Activated T-cell treated with anti-CD3 and anti-CD28 coated beads, Interleukin-2, amount 50 U/mL, for 1 hour (primary cell): ENCODE data around the gene ZRANB1.

ENCODE experiments used
- DNase-seq: peaks from one replicate; pipeline ENCODE4 v3.0.0-alpha.2; 2020

Gene ZRANB1

DNA sequence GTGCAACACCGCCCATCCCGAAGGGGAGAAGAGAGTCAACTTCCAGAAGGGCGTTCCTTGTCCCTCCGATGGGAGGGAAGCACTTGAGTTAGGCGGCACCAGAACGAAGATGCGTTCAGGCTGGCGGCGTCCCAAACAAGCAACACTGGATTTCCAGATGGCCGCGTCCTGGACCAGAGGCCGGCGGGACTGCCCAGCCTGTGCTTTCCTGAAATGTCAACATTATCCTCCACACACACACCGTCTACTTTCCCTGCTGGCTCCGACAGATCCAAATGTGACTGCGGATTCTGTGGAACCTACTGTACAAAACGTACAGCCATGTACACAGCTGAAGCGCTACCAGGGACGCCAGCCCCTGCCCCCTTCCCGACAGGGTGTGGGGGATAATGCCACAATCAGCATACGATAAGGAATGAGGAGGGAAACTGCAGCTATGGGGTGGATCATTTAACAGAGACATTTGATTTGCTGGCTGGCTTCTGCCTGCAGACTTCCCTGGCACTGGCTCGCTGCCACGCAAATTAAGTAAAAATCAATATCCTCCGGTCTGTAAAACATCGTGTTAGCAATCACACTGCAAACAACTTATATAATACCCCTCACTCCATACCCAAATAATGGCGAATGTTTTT is 82.1 kb downstream of the ZRANB1 start:
- no peak for DNase-seq

DNA sequence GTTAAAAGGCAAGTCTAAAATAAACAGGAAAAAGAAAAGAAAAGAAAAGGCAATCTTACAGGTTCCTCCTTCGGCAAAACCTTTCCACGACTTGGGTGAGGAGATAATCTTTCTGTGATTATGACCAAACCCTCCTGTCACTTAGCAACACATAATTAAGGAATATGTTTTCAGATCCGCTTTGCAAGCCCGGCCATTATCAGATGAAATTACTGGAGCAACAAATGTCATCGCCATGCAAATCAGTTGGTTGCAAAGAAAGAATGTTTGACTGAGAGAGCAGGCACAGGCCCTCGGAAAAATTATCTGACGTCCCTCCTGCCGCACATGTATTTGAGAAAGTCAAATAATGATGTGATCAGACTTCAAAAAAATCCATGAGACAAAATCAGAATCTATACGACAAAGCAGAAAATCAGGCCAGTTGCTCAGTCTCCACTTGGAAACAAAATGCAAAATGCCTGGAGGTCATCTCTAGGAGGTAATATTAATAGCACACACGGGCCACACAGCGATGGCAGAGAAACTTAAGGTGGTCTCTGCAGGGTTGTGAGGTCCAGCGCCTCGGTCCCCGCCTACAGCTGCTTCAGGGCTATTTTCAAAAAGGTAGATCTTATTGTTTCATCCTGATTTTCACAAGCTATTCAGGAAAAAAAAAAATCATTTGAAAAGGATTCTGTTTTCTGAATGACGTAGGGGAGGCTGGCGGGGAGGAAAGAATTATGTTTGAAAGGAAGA is 82.7 kb downstream of the ZRANB1 start:
- DNase-seq, result no peak

DNA sequence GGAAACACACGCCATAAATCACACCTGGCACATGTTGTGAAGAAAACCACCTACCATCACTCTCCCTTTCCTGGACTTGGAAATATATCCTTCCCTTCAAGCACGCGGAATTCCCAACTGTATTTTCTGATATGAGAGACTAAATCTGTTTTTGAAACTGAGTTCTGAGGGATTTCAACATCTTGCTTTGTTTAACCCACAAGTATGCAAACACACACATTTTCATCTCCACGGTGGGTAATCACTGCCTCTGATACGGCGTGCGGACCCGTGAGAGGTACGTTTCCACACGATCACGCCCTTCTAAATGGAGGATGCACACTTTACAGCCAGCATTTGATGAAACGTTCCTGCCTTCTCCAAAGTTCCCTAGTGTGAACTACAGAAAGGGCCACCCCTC is 83.4 kb downstream of the ZRANB1 start:
- no peak for DNase-seq

DNA sequence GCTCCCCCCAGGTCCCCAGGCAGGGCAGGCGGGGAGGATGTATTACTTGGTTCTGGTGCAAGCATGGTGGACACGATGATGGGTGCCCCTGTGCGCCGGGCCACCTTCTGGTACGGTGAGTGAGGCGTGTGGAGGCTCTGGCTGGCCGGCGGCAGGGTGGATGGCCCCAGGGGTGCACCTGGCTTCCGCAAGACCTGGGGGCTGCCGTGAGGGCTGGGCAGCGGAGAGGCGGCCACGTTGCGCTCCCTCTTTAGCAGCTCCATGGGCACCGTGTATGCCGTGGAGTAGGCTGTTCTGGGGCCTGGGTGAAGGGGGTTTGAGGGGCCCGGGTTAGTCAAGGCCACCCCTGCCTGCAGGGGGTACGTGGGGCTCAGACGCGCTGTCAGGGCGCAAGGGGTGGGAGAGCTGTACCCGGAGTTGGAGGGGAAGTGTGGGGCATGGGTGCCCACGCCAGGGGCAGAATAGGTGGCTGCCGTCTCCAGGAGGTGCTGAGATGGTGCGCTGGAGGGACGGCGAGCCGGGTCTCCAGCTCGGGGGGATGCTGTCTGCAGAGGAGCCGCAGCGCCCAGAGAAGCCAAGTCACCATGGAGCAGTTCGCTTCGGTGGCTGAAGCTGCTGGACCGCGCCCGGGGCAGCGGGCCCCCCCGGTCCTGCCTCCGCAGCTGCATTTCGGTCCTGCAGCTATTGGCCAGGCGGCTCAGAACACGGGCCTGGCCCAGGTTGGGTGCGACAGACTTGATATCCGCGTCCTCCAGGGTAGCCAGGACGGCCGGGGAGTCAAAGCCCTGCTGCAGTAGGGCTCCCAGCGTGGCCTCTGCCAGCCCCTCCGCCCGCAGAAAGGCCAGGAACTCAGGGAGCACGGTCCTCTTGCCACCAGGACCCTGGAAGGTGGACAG is 84.4 kb downstream of the ZRANB1 start:
- no peak for DNase-seq

DNA sequence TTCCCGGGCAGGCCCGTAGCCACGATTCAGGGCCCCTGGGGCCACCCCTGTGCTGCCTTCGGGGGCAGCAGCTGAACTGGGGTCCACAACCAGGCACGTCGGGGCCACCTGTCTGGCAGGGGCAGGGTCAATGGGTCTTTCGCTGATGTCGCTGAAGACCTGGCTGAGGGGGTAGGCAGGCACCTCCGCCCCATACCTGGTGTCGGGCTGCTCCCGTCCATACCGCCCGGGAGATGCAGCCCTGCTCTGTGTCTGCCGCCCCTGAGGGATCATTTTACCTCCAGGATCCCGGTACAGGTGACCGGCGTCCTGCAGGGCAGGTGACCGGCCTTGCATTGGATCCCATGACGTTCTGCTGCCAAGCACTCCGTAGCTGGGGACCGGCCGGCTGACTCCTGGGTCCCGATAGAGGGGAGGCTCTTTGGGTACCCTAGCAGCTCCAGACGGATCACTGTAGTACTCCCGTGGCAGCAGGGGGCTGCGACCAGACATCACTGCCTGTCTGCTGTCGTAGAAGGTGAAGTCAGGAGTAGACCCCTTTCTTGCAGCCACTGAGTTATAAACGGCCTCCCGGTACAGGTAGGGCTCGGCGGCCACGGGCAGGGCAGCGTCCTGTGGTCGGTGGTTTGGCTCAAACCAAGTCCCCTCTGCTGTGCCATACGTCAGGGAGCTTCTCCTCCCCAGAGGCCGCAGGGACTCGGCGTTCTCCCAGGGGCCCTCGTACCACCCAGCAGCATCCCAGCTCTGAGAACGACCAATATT is 85.2 kb downstream of the ZRANB1 start:
- no peak for DNase-seq

DNA sequence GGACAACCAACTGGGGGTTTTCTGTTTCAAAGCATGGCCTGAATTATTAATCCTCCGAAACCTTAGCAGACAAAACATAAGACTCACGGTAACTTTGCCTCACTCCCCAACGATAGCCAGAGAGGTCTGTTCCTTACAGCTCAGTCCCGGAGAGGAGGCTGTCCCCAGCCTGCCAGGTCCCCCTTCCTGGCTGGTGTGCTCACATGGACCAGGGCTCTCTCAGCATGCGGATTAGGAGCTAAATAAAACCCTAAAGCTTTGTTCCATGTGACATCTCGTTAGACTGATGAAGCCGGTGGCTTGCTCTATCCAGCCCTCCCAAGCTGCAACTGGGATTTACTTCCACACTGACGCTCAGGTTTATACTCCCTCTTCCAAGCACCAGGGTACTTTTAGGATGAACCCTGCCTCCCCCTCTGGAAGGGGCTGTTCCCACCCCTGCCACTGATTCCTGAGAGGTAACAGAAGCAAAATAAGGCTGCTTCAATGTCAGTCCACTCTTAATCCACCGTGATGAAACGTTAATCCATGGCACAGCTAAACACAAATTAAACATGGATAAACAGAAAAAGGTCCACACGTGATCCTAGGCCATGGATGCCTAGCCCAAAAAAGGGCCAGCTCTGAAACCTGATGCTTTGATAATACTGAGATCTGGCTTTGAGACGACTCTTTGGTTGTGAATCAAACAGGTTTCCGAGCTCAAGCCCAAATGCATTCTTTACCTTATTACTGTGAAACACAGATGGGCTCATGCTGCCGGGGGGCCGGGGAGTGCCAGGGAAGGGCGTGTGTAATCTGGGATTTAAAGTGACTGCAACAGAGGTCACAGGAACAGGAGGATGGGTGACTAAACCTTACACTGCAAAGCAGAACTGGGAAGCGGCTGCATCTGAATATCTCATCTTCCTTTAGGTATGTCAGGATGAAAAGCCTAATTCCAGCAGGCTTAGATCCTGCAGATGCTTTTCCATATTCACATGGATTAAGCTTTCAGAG is 86.2 kb downstream of the ZRANB1 start:
- no peak for DNase-seq

DNA sequence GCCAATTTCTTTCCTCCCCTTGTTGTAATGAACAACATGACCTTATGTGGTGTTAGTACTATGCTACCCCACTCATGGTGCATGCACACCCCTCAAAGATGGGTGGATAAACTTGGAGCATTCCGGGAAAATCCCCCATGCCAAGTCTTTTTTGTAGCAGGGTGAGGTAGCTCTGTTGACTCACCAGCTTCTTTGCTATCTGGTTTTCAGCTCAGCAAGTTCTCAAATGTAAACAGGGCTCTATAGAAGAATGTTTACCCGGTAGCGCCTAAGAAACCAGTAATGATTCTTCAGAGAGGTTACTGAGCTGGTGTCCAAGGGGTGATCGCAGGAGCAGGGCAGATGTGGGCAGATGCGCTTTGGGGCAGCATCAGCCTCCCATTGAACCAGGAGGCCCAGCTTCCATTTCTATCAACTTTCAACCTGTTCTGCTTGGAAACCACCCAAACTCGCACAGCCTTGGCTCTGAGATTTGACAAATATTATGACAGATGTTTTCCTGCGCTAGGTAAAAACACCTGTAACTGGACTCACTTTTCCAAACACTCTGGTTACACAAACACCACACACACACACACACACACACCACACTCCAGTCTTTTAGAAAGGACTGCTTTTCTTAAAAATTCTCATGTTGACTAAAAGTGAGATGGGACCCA is 87.8 kb downstream of the ZRANB1 start:
- no peak for DNase-seq

DNA sequence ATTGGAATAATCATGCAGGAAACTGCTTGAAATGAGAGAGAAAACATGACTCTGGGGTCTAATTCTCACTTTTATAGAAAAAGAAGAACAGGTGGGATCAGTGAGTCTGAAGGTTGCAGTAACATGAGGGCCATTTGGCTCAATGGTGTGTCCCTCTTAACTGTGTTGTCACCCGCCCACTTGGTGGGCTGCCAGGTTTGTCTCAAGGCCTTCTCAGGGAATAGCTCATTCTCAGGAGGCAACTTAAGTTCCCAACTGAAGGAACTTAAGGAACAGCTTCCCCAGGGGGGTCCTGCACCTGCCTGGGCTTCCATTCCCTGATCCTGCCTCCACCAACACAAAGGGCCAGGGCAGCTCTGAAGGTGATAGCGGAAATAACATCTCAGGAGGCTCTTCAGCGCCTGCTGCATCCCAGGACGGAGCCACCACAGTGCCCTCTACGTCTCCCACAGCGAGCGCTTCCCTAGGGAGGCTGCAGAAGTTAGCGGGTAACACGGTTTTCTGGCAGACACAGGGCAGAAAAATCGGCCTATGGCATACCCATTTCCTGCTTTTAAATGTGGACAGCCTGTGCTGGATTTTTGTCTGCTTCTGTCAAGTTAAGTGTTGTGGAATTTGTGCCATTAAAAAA is 88.8 kb downstream of the ZRANB1 start:
- no peak for DNase-seq

DNA sequence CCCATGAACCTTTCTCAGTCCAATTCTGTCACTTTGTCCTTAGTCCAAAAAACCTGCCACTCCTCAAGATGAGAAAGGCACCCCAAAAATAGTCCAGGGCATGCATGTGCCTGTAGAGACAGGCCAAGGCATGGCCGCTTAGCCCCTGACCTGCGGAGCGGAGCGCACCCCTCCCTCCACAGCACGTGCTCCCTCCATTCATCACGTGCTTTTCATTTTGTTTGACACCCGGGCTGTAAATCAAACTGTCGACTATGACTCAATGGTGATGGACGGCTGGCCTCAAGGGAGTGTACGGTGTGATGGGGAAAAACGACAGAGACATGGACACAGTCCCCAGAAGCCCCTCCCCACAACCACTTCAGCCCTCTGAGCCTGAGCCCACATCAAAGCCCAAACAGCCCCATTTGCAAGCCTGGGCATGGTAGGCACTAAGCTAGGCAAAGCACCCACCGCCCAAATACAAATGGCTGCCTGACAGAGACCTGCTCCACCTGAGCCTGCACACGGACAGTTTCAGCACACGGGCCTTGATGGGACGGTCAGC is 90.6 kb downstream of the ZRANB1 start:
- DNase-seq, result no peak

DNA sequence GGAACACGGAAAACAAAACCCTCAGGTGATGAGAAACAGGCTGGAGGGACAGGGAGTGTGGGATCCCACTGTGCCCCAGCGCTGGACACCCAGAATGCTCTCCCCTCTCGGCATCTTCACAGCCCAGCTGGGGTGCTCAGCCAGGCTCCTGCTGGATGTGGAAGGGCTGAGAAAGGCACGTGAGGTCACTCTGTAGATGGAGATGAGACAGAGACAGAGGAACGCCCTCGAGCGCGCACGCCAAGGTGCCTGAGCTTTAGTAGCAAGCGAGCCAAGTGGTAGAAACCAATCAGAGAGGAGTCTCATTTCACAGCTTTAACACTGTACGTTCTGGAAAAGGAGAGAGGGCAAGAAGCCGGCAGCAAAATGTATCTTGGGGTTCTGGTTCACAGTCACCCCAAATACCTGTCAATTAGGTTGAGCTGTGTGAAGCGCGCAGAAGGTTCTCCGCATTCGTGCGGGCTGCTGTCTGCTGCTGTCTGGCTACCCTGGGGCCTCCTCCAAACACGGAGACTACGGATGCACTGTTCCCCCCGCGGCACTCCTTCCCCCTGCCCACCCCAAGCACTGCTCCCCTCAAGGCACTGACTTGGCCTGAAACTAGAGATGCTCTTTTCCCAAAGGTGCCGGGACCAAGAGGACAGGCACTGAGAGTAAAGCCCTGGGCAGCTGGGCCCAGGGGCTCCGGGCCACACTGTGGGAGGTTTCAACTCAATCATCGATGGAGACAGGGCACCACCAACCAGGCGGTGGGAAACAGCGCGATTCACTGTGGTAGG is 91.4 kb downstream of the ZRANB1 start:
- no peak for DNase-seq

DNA sequence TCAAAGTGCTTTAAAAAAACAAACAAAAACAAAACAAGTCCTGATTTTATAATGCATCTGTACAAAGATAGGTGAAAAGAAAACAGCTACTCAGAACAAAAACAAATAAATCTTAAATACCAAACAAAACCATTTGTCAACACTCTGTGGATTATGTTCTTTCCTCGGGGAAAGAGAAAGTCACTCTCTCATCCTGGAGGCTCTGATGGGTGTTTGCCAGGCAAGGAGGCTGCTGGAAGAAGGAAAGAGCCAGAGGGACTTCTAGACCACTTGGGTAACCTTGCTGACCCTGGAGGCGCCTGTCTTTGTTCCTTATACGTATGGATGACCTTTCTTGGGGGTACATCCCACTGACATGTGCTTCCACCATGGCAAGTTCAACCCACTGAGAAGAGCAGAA is 92.8 kb downstream of the ZRANB1 start:
- no peak for DNase-seq

DNA sequence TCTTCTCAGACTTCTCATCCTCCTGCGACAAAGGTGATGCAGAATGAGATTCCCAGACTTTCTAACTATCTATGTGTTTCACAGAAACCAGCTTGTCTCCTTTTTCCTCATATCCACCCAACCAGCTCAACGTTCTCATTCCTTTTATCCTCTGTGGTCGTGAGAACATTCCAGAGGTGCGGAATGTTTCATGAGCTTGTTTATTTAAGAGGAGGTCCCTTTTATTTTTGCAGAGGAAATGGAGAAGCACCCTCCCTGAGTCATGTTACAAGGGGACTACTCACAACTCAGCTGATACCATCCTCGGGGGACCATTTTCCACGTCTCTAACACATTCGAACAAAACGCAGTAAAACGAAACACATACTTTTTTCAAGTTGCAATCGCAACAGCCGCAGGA is 93.2 kb downstream of the ZRANB1 start:
- DNase-seq, result no peak

DNA sequence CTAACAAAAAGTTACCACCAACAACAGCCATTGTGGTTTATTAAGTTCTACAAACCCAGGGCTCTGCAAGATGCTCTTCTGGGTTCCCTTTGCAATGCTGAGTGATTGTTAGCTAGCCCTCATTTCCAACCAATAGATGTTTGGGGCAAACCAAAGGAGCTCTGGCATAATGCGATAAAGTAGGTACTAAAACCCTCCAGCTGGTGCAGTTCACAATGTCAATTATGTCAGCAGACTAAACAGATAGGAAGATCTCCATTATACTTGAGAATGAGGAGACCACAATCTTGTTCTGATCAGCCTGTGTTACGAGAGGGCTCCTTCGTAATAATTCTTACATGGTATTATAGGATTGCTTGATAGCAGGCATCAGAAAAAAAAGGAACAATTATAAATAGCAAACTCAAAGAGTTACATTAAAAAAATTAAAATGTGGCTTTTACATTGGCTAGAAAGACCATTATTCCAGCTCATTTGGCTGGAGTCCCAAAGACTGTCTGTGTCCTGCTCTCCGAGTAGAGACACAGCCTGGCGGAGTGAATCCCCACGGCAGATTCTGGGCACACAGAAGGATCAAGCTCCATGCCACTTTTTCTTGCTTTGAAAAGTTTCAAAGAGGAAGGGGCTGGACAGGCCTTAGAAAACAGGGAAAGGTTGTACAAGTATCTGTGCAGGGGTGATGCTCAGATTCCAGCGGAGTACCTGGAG is 93.8 kb downstream of the ZRANB1 start:
- no peak for DNase-seq

DNA sequence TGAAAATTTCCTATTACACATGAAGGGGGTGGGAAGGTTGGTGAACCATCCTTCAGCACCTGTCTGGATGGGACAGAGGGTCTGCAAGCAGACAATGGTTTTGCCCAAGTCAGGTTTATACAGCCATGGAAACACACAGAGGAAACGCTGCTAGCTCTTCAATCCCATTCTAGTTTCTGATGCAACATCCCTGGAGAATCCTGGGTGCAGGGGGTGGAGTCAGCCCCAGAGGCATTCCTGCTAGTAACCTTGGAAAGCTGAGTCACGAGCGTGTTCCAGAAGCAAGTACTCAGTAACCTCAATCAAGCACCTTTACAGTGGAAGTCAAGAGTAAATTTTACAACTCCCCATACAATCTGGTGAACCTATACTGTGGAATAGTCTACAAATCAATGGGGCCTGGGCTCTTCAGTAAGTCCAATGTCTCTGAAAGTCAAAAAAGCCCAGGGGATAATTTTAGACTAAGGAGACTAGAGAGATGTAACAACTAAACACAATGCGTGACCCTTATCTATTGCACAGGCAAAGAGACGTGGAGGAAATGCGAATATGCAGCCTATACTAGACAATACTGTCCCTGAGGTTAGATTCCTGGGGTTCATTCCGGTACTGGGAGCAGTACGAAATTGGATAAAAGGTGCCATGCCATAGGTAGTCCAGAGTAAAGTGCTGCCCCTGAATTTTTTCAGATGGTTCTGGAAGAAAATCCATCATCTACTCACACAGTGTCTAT is 95.4 kb downstream of the ZRANB1 start:
- no peak for DNase-seq
